Activated effector memory CD4-positive, alpha-beta T cell treated with anti-CD3 and anti-CD28 coated beads, Interleukin-2, amount 50 U/mL, for 16 hours (primary cell): Measurements from ENCODE around the gene BRINP3.

Experiments
- DNase-seq: peaks from one replicate; pipeline ENCODE4 v3.0.0-alpha.2; 2020

The BRINP3 gene

DNA sequence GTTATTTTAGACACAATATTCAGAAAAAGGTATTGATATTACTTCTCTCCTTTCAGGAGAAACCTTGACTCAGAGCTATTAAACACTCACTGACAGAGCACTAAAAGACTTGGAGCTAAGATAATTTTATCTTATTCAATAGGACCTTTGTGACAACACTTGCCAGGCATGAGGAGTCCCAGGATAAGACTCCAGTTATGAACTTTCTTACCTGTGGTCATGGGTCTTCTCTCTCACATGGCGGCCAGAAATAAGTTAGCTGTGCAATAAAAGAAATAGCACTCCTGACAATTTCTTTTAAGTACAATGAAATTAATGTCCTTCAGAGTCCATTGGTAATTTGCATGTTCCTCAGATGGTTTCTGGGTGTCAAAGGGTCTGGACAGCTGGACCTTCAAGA lies 382.1 kb downstream of the BRINP3 start:
- DNase-seq: no peak

DNA sequence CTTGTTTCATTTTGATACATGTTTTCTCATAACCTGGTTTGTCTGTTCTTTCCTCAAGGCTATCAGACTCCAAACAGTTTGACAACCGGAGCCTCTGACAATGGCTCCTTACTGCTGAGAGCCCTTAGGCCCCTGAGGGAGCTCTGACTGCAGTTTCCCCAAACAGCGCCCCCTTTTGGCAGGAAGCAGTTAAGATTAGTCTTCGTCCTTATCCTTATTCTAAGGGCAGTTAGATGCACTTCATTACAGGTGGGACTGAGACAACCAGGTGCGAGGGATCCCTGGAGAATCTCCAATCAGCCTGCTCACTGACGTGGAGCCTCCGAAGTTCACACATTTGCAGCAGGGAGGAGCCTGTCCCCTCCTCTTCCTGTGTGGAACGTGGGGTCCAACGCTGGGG lies 393.1 kb downstream of the BRINP3 start:
- DNase-seq: no peak

DNA sequence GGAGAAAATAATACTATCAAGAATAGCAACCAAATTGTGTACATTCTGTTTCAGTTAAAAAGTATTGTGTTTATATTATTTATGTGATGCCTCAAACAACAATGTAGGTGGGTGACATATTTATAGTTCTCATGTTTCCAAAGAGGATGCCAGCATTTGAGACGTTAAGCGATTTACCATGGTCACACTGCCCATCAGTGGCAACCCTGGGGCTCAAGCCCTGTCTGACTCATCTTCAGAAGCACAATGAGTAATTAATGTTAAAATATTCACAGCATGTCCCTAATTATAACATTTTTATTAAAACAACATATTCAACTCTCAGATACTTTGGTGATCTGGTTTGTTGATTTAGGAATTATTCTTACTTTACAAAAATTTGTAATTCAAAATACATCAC lies 409.4 kb downstream of the BRINP3 start:
- DNase-seq: no peak

DNA sequence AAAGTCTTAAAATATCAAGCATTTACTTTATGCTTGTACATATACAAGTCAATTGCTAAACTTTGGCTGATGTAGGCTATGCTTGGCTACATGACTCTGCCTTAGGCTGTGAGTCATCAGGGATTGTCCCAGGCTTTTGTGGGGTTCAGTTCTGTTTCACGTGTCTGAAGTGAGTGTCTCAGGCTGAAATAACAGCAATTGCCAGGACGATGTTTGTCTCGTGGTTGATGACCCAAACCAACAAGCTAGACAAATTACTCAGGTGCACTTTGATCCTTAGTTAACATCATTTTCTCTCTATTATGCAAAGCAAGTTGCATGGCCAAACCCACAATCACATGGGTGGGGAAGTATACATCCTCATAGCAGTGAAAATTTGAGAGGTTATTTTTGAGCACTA lies 410.1 kb downstream of the BRINP3 start:
- DNase-seq: no peak

DNA sequence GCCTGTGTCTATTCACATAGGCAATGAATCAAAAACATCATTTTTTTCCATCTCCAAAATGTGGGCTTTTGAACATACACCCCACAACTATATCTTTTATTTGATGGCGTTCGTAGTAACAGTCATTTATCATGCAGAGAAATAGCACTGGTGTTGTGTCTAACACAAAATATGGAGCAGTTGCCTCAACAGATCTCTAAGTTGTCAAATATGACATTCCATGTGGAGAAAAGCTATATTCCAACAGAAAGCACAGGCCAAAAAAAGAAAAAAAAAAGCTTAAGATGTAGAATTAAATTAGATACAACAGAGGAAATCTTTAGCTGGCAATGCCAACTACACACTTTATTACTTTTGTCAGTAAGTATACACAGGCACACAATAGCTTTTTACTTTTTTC lies 411.7 kb downstream of the BRINP3 start:
- DNase-seq: no peak

DNA sequence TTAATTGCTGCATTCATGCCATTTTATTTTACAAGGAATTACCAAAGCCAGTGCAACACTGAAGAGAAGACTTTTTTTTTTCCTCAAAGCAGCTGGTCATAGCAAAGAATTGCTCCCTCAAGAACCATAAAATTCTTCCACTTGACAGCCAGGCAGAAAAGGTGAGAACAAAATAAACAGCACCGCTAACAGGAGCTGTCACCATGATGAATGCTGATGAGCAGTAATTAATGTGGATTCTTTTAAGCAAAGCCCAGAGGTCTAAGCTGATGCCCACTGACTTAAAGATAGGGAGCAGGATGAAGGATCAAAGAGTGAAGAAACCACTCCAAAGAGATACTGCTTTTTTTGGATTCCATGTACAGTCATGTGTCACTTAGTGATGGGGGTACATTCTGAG lies 428.4 kb downstream of the BRINP3 start:
- no peak for DNase-seq
